ENCODE results near the gene ASCL2. TPM values are rescaled to one million over a fixed set of nuclear protein-coding genes. Genes with fewer than 3 reads are reported as not detected.

The ASCL2 gene
- total and polyA plus RNA-seq, 8 donors, result 0.24 to 7.0 (median 0.95) TPM

DNA sequence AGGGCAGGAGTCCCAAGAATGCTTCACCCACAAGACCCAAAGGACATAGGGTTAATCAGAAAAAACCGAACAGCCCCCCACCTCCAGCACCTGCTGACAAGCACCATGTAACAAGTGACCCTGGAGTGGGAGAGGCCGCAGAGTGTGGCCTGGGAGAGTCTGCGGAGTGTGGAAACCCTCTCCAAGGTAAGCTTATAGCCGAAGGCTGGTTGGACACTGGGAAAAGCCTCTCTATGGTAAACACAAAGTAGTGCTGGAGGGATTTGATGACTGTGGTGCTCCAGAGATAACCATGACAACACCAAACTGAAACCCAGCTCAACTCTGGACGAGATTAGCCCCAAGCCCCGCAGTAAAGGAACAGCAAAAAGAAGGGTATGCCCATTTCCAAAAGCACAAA, 19.2 kb downstream of the ASCL2 start:
- no peak for FAIRE-seq
- intact Hi-C loops (cut with DNase I), result no loop called here

GRCh38 chr11:2250485-2250884, 19.9 kb downstream of the ASCL2 start:
- TF ChIP-seq CTCF (IDR thresholded peaks at IDR 0.05), result no peak
- intact Hi-C loops (cut with DNase I), result no loop called here
- ATAC-seq (no peak), FAIRE-seq (no peak), DNase-seq (no peak)
- Histone ChIP-seq H3K9me3 (no peaks in the 10 kb centered on the region), H3K36me3 (no peaks in the 10 kb centered on the region), H3K4me1 (no peaks in the 10 kb centered on the region), H3K27me3 (no peaks in the 10 kb centered on the region), H3K4me3 (no peak overlapping the region), H3K27ac (no peak overlapping the region)
- 80 to 85% methylated on average over 8 of the region's 8 CpGs for WGBS, 2 donors

More for the DNA sequence above, 19.2 kb downstream of the ASCL2 start:
- no peak for TF ChIP-seq CTCF (IDR thresholded peaks at IDR 0.05)
- Histone ChIP-seq H3K4me3 (no peak overlapping the region), H3K27me3 (no peaks in the 10 kb centered on the region), H3K36me3 (no peaks in the 10 kb centered on the region), H3K27ac (no peak overlapping the region), H3K4me1 (no peaks in the 10 kb centered on the region), H3K9me3 (no peaks in the 10 kb centered on the region)
- 87 to 92% methylated on average over 6 of the region's 6 CpGs for WGBS, 2 donors
- no peak for DNase-seq
- ATAC-seq, result no peak

DNA sequence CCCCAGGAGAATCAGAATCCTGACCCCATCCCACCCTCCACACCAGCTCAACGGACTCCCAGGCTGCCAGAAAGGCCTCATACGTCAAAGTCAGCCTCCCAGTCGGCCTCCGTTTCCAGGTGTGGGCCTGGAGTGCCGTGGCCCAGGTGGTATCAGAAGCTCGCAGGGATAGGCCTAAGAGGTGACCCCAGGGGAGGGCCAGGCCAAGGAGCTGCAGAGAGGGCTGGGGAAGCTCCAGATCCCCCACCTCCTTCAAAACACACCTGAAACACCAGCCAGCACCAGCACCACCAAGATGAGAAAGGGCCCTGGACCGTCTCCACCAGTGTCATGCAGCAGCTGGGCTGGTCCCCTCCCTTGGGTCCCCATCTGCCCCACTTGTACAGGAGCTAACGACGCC, 20.3 kb downstream of the ASCL2 start:
- intact Hi-C loops (cut with DNase I), result no loop called here
- Histone ChIP-seq H3K9me3 (no peaks in the 10 kb centered on the region), H3K36me3 (no peaks in the 10 kb centered on the region), H3K27me3 (no peaks in the 10 kb centered on the region), H3K27ac (no peak overlapping the region), H3K4me3 (no peak overlapping the region), H3K4me1 (no peaks in the 10 kb centered on the region)
- WGBS, 2 donors, result 76 to 79% methylated on average over 9 of the region's 9 CpGs
- TF ChIP-seq CTCF (IDR thresholded peaks at IDR 0.05), result no peak
- no peak for FAIRE-seq
- peak in 1 of 6 donors; percentile 35 for DNase-seq
- ATAC-seq, result no peak

DNA sequence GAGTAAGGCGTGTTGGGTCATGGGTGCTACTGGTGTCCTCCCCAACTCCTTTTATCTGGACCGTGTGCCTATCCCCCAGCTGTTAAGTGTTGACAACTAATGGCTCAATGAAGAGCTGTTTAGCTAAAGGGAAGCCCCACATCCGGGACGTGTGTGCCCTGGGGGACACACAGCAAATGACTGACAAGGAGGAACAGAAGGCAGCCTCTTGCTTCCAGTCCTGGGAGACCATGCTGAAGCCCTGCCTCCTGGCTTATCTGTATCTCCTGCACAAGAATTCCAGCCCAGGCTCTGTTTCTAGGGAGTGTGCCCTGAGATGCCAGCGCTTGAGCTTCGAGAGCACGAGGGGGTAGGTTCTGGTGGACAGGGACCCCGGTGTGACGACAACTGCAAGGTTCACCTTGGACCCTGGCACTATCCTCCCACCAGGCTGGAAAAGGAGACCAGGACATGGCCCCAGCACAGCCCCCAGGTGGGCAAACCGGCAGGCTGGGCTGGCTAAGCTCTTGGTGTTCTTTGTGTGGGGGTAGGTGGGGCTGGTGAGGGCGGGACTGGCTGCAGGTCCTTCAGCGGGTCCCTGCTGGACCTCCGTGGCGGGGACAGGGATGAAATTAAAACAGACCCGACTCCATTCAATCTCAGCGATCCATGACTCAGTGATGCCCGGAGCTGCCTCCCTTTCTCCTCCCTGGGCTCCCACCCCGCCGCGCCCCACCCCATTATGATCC, 21.0 kb downstream of the ASCL2 start:
- H3K36me3 ChIP-seq, result no peaks in the 10 kb centered on the region
- ATAC-seq, result no peak
- FAIRE-seq, result no peak
- no peaks in the 10 kb centered on the region for H3K27me3 ChIP-seq
- peak in 1 of 6 donors; percentile 30 for DNase-seq
- no peak overlapping the region for H3K4me3 ChIP-seq
- H3K9me3 ChIP-seq, result no peaks in the 10 kb centered on the region
- WGBS, 2 donors, result 80 to 86% methylated on average over 17 to 20 of the region's 20 CpGs
- TF ChIP-seq CTCF (IDR thresholded peaks at IDR 0.05), result no peak
- intact Hi-C loops (cut with DNase I), result no loop called here
- H3K4me1 ChIP-seq, result no peaks in the 10 kb centered on the region
- H3K27ac ChIP-seq, result no peak overlapping the region

GRCh38 chr11:2248762-2249161, 21.6 kb downstream of the ASCL2 start:
- Histone ChIP-seq H3K27me3 (no peaks in the 10 kb centered on the region), H3K4me1 (no peaks in the 10 kb centered on the region), H3K36me3 (no peaks in the 10 kb centered on the region), H3K4me3 (no peak overlapping the region), H3K27ac (no peak overlapping the region), H3K9me3 (no peaks in the 10 kb centered on the region)
- 80 to 81% methylated on average over 7 of the region's 7 CpGs for WGBS, 2 donors
- TF ChIP-seq CTCF (IDR thresholded peaks at IDR 0.05), result no peak
- intact Hi-C loops (cut with DNase I), result no loop called here
- FAIRE-seq (no peak), DNase-seq (no peak), ATAC-seq (no peak)

Data from pancreas (tissue), 10 donors.